OCI-LY3 (cell line): ENCODE measurements around the gene HS3ST6.

Source experiments
- H2AFZ ChIP-seq: fragments of 200-600, 300-600 bp; shearing (Covaris generic); 2 replicates; pipeline ENCODE4 v1.6.0; 2014; ENCODE audit warnings: antibody characterized with exemption, low read depth, low read length
- H3K27ac ChIP-seq: fragments of 200-600, 300-600 bp; sonication (generic); 2 replicates; pipeline ENCODE4 v1.5.1; 2014; ENCODE audit warnings: mild to moderate bottlenecking, low read length, moderate library complexity, mixed read lengths
- H3K27me3 ChIP-seq: fragments of 200-600, 300-600 bp; sonication (generic); 2 replicates; pipeline ENCODE4 v1.6.1; 2014; ENCODE audit warnings: low read depth, low read length, mixed read lengths
- H3K36me3 ChIP-seq: fragments of 200-600, 300-600 bp; sonication (generic); replicated peaks from 2 replicates; pipeline ENCODE3; 2014; ENCODE audit warnings: low read depth, low read length, mixed read lengths
- H3K4me1 ChIP-seq: fragments of 300-600, 200-600 bp; sonication (generic); 2 replicates; pipeline ENCODE4 v1.6.1; 2014; ENCODE audit warnings: low read length, mixed read lengths
- H3K4me2 ChIP-seq: fragments of 200-600, 300-600 bp; sonication (generic); 2 replicates; pipeline ENCODE4 v1.6.1; 2014; ENCODE audit warnings: low read length, mixed read lengths
- H3K4me3 ChIP-seq: fragments of 300-600, 200-600 bp; sonication (generic); 2 replicates; pipeline ENCODE4 v1.5.1; 2014; ENCODE audit warnings: antibody characterized with exemption, mild to moderate bottlenecking, low read length, moderate library complexity
- H3K79me2 ChIP-seq: fragments of 300-600, 200-600 bp; shearing (Covaris generic); 2 replicates; pipeline ENCODE4 v1.6.1; 2014; ENCODE audit warnings: mild to moderate bottlenecking, low read length, mixed read lengths
- H3K9ac ChIP-seq: fragments of 300-600, 200-600 bp; shearing (Covaris generic); 2 replicates; pipeline ENCODE4 v1.6.0; 2014; ENCODE audit warnings: mild to moderate bottlenecking, low read length, moderate library complexity
- H3K9me3 ChIP-seq: fragments of 200-600, 300-600 bp; shearing (Covaris generic); 2 replicates; pipeline ENCODE4 v1.6.1; 2014; ENCODE audit warnings: low read length, mixed read lengths; ENCODE audit not compliant: insufficient read depth
- H4K20me1 ChIP-seq: fragments of 200-600, 300-600 bp; sonication (generic); 2 replicates; pipeline ENCODE4 v1.6.1; 2016; ENCODE audit warnings: low read length, mixed read lengths; ENCODE audit not compliant: insufficient read depth
- EZH2phosphoT487 ChIP-seq: fragments of 200-600 bp; shearing (Covaris generic); IDR thresholded peaks from 2 replicates; pipeline ENCODE4 v1.6.1; 2018; ENCODE audit warnings: antibody characterized with exemption, mixed run types, low read depth
- TF ChIP-seq, protein P1 (sequence below): fragments of 200-600, 300-600 bp; sonication (generic); IDR thresholded peaks from 2 replicates; pipeline ENCODE4 v1.5.1; 2014; ENCODE audit warnings: antibody characterized with exemption, low read length, low read depth

Gene HS3ST6

DNA sequence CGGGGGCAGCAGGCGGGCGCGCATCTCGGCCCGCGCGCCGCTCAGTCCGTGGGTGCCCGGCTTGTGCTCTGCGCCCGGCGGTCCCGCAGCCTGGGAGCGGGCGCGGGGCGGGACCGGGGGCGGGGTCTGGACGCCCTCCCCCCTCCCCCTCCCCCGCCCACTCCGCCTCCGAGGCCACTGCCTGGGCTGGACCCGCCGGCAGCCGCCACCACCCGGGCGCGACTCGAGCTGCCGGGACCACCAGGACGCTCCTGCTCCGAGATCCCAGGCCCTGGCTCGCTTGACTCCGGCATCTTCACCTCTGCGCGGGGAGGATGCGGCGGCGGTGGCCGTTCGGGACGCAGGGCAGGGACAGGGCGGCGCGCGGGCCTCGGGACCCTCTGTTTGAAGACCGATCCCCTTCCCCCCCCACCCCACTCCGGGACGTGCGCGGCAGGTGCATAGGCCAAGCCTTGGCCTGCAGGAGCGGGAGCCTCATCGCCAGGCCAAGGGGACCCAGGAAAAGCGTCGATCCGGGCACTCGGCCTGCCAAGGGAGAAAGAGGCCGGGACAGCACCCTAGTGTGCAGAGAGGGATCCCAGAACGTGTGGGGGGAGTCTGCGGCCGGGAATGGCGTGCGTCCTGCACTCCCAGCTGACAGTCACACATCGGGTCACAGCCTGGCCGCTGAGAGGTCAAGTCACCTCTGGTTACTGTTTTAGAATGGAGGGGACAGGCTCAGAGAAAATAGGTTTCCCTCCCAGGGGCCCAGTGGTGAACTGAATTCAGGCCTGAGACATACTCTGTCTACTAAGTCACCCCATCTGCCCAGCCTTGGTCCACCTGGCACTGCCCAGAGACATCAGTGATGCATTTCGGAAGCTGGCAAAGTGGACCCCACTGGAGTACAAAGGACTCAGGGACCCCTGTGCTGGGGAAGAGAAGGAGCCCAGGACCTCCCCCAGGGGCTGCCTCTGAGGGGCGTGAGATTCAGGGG lies at the start of gene HS3ST6:
Gene HS3ST6, minus strand, starts transcription at position 65 of the 976 bp plus-strand sequence. CDS start 92 bp downstream, outside the sequence.
- H3K4me2 ChIP-seq: no peak within 1 kb of the TSS
- H3K27me3 ChIP-seq: peaks cover 8% of the 10 kb centered on the region; the same call in 1 of the 2 replicates
- H3K9ac ChIP-seq: no peak within 1 kb of the TSS
- H3K4me1 ChIP-seq: no peaks in the 10 kb centered on the region
- H3K9me3 ChIP-seq: no peaks in the 10 kb centered on the region
- no peak within 1 kb of the TSS for H3K4me3 ChIP-seq
- no peaks in the 10 kb centered on the region for H4K20me1 ChIP-seq
- H3K27ac ChIP-seq: no peak within 1 kb of the TSS
- H2AFZ ChIP-seq: no peak within 1 kb of the TSS
- TF ChIP-seq EZH2phosphoT487: no peak
- no peaks in the 10 kb centered on the region for H3K36me3 ChIP-seq
- H3K79me2 ChIP-seq: no peaks in the 10 kb centered on the region

DNA sequence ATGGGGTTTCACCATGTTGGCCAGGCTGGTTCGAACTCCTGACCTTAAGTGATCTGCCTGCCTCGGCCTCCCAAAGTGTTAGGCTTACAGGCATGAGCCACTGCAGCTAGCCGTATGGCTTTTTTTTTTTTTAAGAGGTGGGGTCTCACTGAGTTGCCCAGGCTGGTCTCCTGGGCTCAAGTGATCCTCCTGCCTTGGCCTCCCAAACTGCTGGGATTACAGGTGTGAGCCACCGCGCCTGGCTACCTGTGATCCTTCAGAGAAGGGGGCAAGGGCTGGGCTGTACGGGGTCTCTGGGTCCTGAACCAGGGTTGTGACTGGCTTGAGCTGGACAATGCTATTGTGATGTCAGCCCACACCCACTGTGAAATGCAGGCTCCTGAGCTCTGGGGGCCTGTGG lies 48.2 kb upstream of the HS3ST6 start, which contains the start of gene RNF151:
Gene RNF151, plus strand, starts transcription at position 397 of the 400 bp plus-strand sequence. CDS start 26 bp downstream, outside the sequence.
- Histone ChIP-seq H3K4me1 (peaks cover 31% of the 10 kb centered on the region), H2AFZ (no peak within 1 kb of the TSS), H3K9ac (peak within 1 kb of the TSS; percentile 92), H3K79me2 (peaks cover 66% of the 10 kb centered on the region), H3K9me3 (no peaks in the 10 kb centered on the region), H3K36me3 (peaks cover 27% of the 10 kb centered on the region), H3K27me3 (no peaks in the 10 kb centered on the region), H3K4me2 (peak within 1 kb of the TSS; percentile 96), H3K27ac (peak within 1 kb of the TSS; percentile 68), H4K20me1 (peaks cover 26% of the 10 kb centered on the region), H3K4me3 (peak within 1 kb of the TSS; percentile 100)
- TF ChIP-seq, protein P1, sequence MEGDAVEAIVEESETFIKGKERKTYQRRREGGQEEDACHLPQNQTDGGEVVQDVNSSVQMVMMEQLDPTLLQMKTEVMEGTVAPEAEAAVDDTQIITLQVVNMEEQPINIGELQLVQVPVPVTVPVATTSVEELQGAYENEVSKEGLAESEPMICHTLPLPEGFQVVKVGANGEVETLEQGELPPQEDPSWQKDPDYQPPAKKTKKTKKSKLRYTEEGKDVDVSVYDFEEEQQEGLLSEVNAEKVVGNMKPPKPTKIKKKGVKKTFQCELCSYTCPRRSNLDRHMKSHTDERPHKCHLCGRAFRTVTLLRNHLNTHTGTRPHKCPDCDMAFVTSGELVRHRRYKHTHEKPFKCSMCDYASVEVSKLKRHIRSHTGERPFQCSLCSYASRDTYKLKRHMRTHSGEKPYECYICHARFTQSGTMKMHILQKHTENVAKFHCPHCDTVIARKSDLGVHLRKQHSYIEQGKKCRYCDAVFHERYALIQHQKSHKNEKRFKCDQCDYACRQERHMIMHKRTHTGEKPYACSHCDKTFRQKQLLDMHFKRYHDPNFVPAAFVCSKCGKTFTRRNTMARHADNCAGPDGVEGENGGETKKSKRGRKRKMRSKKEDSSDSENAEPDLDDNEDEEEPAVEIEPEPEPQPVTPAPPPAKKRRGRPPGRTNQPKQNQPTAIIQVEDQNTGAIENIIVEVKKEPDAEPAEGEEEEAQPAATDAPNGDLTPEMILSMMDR: no peak
- TF ChIP-seq EZH2phosphoT487: no peak

DNA sequence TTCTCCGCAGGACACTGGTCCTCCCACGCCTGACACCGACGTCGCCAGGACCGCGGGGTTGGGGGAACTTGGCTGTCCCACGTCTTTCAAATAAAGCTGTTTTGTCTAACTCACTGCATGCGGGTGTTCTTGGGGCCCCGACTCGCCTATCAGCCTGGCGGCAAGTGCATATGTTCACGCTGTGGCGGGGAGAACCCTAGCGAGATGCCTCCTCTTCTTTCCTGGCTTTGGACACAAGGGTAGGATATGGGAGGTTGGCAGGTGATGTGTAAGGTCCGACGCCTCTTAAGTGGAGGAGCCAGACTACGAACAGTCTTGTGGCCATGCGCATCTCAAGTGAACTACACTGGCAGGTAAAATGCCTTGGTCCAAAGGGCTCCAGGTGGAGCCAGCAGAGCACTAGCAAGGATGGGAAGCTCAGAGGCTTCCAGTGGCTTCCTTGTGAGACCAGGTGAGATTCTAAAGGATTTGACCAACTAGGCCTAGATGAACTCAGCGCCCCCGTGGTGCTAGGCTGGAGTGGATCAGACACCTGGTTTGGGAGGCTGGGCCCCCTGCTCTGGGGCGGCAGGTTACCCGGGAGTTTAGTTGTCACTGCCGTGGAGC lies 47.3 kb upstream of the HS3ST6 start:
- peak overlapping the region; percentile 92 for H3K9ac ChIP-seq
- H3K4me2 ChIP-seq: peak overlapping the region; percentile 96
- H3K79me2 ChIP-seq: peaks cover 64% of the 10 kb centered on the region
- H3K36me3 ChIP-seq: peaks cover 27% of the 10 kb centered on the region
- H3K4me1 ChIP-seq: peaks cover 34% of the 10 kb centered on the region
- H3K27me3 ChIP-seq: no peaks in the 10 kb centered on the region
- peaks cover 31% of the 10 kb centered on the region for H4K20me1 ChIP-seq
- H3K27ac ChIP-seq: peak overlapping the region; percentile 68
- no peak overlapping the region for H2AFZ ChIP-seq
- peak overlapping the region; percentile 100 for H3K4me3 ChIP-seq
- TF ChIP-seq, protein P1: no peak
- TF ChIP-seq EZH2phosphoT487: no peak
- no peaks in the 10 kb centered on the region for H3K9me3 ChIP-seq

DNA sequence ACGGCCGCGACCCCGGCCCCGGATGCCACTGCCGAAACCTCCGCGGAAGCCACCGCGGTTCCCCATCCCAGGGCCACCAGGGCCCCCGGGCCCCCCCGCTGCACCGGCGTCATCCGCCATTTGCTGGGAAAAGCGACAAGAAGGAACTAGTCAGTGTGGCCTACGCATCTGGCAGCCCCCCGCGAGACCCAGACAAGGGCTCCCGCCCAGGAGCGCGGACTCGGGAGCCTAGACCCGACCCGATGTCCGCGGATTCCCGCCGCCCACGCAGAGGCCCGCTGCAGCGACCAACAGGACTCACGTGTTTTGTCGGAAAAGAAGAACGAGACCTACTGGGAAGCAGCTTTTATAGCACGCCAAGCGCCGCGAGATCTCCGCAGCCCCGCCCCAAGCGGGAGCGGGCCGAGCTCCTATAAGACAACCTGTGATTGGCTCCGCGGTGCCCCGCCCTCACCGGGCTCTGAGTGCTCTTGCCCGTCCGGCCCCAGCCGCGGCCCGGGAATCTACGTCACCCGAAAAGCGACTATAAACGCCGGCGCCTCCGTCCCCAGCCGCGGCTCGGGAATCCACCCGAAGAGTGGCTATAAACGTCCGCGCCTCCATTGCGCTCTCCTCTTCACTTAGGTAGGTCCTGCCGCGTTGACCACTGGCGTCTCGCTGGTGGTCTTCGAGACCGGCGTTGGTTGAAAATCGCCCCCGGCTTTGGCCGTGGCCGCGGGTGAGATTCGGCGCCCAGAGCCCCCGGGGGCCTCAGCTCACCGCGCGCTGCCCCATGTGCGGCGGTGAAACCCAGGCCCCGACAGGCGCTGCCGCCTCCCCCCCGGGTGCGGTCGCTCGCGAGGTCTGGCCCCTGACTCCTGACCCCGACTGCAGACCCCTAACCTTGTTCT lies 46.5 kb upstream of the HS3ST6 start, which contains the start of gene RPS2:
Gene RPS2, minus strand, starts transcription at position 321 of the 890 bp plus-strand sequence. Its CDS starts 201 bp downstream, at position 120.
- H3K9me3 ChIP-seq: no peaks in the 10 kb centered on the region
- peak within 1 kb of the TSS; percentile 81 for H3K27ac ChIP-seq
- TF ChIP-seq, protein P1: no peak
- no peak for TF ChIP-seq EZH2phosphoT487
- H3K4me2 ChIP-seq: peak within 1 kb of the TSS; percentile 96
- peak within 1 kb of the TSS; percentile 99 for H3K9ac ChIP-seq
- peak within 1 kb of the TSS; percentile 100 for H3K4me3 ChIP-seq
- H3K79me2 ChIP-seq: peaks cover 71% of the 10 kb centered on the region
- H3K27me3 ChIP-seq: no peaks in the 10 kb centered on the region
- H3K4me1 ChIP-seq: peaks cover 35% of the 10 kb centered on the region
- H3K36me3 ChIP-seq: peaks cover 27% of the 10 kb centered on the region
- H4K20me1 ChIP-seq: peaks cover 32% of the 10 kb centered on the region
- H2AFZ ChIP-seq: no peak within 1 kb of the TSS
